Sigmoid colon (tissue), 7 donors: Measurements from ENCODE around the gene CUZD1. TPM values are rescaled to one million over a fixed set of nuclear protein-coding genes. Genes with fewer than 3 reads are reported as not detected.

ENCODE experiments used
- DNase-seq: peaks from one replicate; pipeline ENCODE4 v3.0.0-alpha.2; 2019
- H3K27ac ChIP-seq, 4 donors: fragments of 200-600 bp; sonication (generic); one replicate each; pipeline ENCODE4 v1.5.1; 2016 to 2019; ENCODE audit warnings: mild to moderate bottlenecking in 1 of 4
- H3K27me3 ChIP-seq, 3 donors: fragments of 200-600 bp; sonication (generic); one replicate each; pipeline ENCODE4 v1.5.1; 2019; ENCODE audit warnings: mild to moderate bottlenecking in 1 of 3
- H3K36me3 ChIP-seq, 4 donors: fragments of 200-600 bp; sonication (generic); one replicate each; pipeline ENCODE4 v1.5.1; 2016 to 2019
- H3K4me1 ChIP-seq, 4 donors: fragments of 200-600 bp; sonication (generic); one replicate each; pipeline ENCODE4 v1.5.1; 2017 to 2019
- H3K4me3 ChIP-seq, 4 donors: fragments of 200-600 bp; sonication (generic); one replicate each; pipeline ENCODE4 v1.5.1; 2017 to 2019; ENCODE audit warnings: mild to moderate bottlenecking in 2 of 4, moderate library complexity in 1 of 4
- H3K9me3 ChIP-seq, 4 donors: fragments of 200-600 bp in 3 of 4; sonication (generic) in 3 of 4; one replicate each; pipeline versions ENCODE4 v1.5.1 to v1.6.1; 2013 to 2019
- CTCF ChIP-seq, 4 experiments: fragments of 450-650 bp in 3 of 4; fragments of 200-600 bp in 1 of 4; IDR thresholded peaks; one replicate each; pipeline ENCODE4 v1.5.1; 2016 to 2019; ENCODE audit warnings: antibody characterized with exemption in 4 of 4, mild to moderate bottlenecking in 3 of 4, moderate library complexity in 2 of 4
- EP300 ChIP-seq, 4 donors: sonication (generic); formaldehyde crosslinking; IDR thresholded peaks; one replicate each; pipeline ENCODE4 v1.6.1; 2017; ENCODE audit warnings: antibody characterized with exemption in 4 of 4
- POLR2A ChIP-seq, 2 donors: fragments of 450-650 bp; IDR thresholded peaks; one replicate each; pipeline ENCODE4 v1.6.1; 2016; ENCODE audit warnings: antibody characterized with exemption in 2 of 2, mild to moderate bottlenecking in 2 of 2, moderate library complexity in 2 of 2
- POLR2AphosphoS5 ChIP-seq, 4 donors: sonication (generic); formaldehyde crosslinking; IDR thresholded peaks; one replicate each; pipeline ENCODE4 v1.6.1; 2017; ENCODE audit warnings: antibody characterized with exemption in 4 of 4
- WGBS, 2 donors: extraction: QIAGEN DNeasy Blood & Tissue Kit; methylation state at CpG; one replicate each; pipeline ENCODE4 v1.1.7; 2013; 5-methylcytosine and 5-hydroxymethylcytosine counted together
- intact Hi-C: fragments of 100-400 bp; cut with DNase I; formaldehyde crosslinking; loops from one replicate; pipeline ENCODE4 v1.15.1; 2023
- polyA plus RNA-seq, 3 donors: library from polyadenylated mRNA; stranded (reverse); fragments of 200-250 nt; gene quantifications; one replicate each; pipeline ENCODE4 v1.2.3, GENCODE V29; 2013
- total RNA-seq, 4 donors: library from RNA; depleted of rRNA; stranded (reverse); fragments of >200 nt; gene quantifications; one replicate each; pipeline ENCODE4 v1.1.0, GENCODE V29; 2016
- donor health status: healthy with polysubstance abuse.
- donor health status: Bipolar disorder and iron deficiency.
- donor health status: healthy.

CUZD1 gene
- total and polyA plus RNA-seq, 7 donors = 0.36 to 4.2 (median 0.60) TPM; not detected in 3

DNA sequence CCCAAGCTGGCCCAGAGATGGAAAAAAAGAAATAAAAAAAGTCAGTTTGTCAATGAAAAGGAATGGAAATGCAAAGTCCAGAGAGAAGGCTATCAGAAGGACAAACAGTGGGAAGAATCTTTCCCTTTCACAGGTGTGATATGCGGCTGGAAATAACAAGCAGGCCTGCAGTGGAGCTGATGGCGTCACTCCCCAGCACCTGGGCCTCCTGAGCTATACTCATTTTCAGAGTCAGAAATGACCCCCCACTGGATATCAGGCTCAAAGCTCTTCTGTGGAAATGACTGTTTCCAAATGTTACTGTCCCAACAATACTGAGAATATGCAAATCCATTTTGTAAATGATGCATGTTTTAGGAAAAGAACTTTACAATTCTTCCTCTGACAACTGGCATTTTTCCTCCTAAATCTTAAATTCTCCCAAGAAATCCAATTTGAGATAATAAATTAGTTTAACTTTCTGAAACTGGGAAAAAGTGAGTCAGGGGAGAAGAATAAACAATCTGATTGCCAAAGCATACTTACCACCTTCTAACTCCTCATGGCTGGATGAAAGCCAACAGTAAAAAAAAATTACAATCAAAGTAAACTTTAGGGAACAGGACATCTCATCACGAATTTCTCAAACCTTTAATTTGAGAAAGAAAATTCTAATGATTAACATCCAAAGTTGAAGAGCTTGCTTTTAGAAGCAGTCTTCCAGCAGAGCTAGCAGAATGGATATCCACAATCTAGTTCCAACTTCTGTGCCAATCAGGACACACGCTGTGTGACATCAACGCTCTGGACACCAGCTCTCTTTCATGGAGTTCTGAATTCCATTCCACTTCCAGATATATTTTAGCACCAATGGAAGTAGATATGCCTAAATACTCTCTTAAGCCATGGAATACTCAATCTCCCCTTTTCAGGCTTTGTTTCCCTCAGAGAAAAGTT lies 5.3 kb upstream of the CUZD1 start:
- intact Hi-C loops = no loop called here
- H3K27me3 ChIP-seq = no peaks in the 10 kb centered on the region
- peaks cover 0 to 4% (median 0%) of the 10 kb centered on the region in 4 donors for H3K4me1 ChIP-seq
- peaks cover 0 to 22% (median 5%) of the 10 kb centered on the region in 4 donors for H3K36me3 ChIP-seq
- WGBS, 2 donors = 84 to 87% methylated on average over 5 of the region's 5 CpGs
- DNase-seq = no peak
- H3K9me3 ChIP-seq = no peaks in the 10 kb centered on the region
- no peak overlapping the region for H3K4me3 ChIP-seq
- H3K27ac ChIP-seq = no peak overlapping the region
- TF ChIP-seq POLR2A (IDR thresholded peaks at IDR 0.05) (no peak), POLR2AphosphoS5 (IDR thresholded peaks at IDR 0.05) (no peak), EP300 (IDR thresholded peaks at IDR 0.05) (no peak), CTCF (IDR thresholded peaks at IDR 0.05) (no peak)

- WGBS, 2 donors = 88 to 90% methylated on average over 12 of the region's 12 CpGs
- no peaks in the 10 kb centered on the region for H3K9me3 ChIP-seq
- DNase-seq = no peak
- TF ChIP-seq POLR2A (IDR thresholded peaks at IDR 0.05) (no peak), POLR2AphosphoS5 (IDR thresholded peaks at IDR 0.05) (no peak), CTCF (IDR thresholded peaks at IDR 0.05) (no peak), EP300 (IDR thresholded peaks at IDR 0.05) (no peak)
- H3K27me3 ChIP-seq = no peaks in the 10 kb centered on the region
- H3K36me3 ChIP-seq = peaks cover 0 to 22% (median 5%) of the 10 kb centered on the region in 4 donors
- no peak overlapping the region for H3K27ac ChIP-seq
- intact Hi-C loops = no loop called here
- no peak overlapping the region for H3K4me3 ChIP-seq
- peaks cover 0 to 8% (median 0%) of the 10 kb centered on the region in 4 donors for H3K4me1 ChIP-seq
These were observed 4.4 kb upstream of the CUZD1 start for GRCh38 chr10:122849900-122850605.

- Histone ChIP-seq H3K27ac (no peak overlapping the region), H3K36me3 (peaks cover 0 to 19% (median 1%) of the 10 kb centered on the region in 4 donors), H3K27me3 (no peaks in the 10 kb centered on the region), H3K4me1 (peaks cover 0 to 8% (median 0%) of the 10 kb centered on the region in 4 donors), H3K9me3 (no peaks in the 10 kb centered on the region), H3K4me3 (no peak overlapping the region)
- no peak for DNase-seq
- no peak for TF ChIP-seq POLR2AphosphoS5 (IDR thresholded peaks at IDR 0.05)
- no peak for TF ChIP-seq CTCF (IDR thresholded peaks at IDR 0.05)
- no peak for TF ChIP-seq POLR2A (IDR thresholded peaks at IDR 0.05)
- no peak for TF ChIP-seq EP300 (IDR thresholded peaks at IDR 0.05)
- intact Hi-C loops = no loop called here
- 94 to 96% methylated on average over 2 of the region's 2 CpGs for WGBS, 2 donors
These were observed 3.4 kb upstream of the CUZD1 start for GRCh38 chr10:122849090-122849489.

DNA sequence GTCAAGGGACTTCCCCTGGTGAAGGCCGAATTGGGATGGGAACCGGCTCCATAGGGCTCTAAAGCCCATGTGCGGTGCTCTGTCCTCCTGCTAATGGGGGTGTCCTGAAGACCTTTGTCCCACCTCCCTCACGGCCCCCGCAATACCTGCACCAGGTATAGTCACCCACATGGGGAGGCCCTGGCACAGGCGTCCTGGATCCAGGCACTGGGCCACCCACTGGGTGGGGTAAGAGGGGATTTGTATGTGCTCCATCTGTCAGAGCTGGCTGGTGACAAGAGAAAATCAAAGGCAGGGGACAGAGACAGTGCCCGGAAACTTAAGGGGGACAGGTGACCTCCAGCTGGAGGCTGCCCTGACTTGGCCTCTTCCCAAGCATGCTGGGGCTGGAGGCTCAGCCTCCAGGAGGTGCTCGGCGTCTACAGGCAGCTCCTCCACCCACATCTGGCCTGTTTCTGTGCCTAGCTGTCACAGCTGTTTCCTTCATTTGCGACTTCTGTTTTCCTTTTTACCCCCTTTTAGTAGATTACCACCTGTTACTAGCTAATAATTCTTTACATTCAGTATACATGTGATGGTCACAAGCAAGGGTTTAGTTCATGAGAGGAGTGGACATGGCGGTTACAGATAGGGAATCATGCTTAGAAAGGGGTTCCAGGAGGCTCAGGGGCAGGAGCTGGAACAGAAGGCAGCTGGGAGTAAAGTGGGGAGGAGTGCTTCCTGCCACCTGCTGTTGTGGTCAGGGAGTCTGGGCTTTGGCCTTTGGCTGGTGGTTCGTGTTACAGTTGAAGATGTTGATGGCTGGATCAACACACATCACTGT lies 2.3 kb upstream of the CUZD1 start:
- intact Hi-C loops = no loop called here
- Histone ChIP-seq H3K4me3 (no peak overlapping the region), H3K9me3 (no peaks in the 10 kb centered on the region), H3K27ac (no peak overlapping the region), H3K4me1 (peaks cover 0 to 8% (median 0%) of the 10 kb centered on the region in 4 donors), H3K36me3 (peaks cover 0 to 8% (median 1%) of the 10 kb centered on the region in 4 donors), H3K27me3 (no peaks in the 10 kb centered on the region)
- DNase-seq = no peak
- TF ChIP-seq CTCF (IDR thresholded peaks at IDR 0.05) (no peak), POLR2AphosphoS5 (IDR thresholded peaks at IDR 0.05) (no peak), EP300 (IDR thresholded peaks at IDR 0.05) (no peak), POLR2A (IDR thresholded peaks at IDR 0.05) (no peak)
- WGBS, 2 donors = 74 to 90% methylated on average over 12 of the region's 12 CpGs
